GM12872 (cell line): ENCODE data around the gene DOK7.

Source experiments
- CTCF ChIP-seq: IDR thresholded peaks from 3 replicates; pipeline ENCODE4 v1.5.1; 2011; ENCODE audit warnings: low read depth, mild to moderate bottlenecking, low read length, moderate library complexity; ENCODE audit not compliant: insufficient read depth

DOK7 gene

GRCh38 chr4:3468154-3468553, 5.0 kb downstream of the DOK7 start:
- TF ChIP-seq CTCF = no peak

GRCh38 chr4:3468804-3469203, 5.7 kb downstream of the DOK7 start:
- TF ChIP-seq CTCF = no peak

- TF ChIP-seq CTCF = no peak
Observed at GRCh38 chr4:3469386-3470243, 6.5 kb downstream of the DOK7 start.

GRCh38 chr4:3470244-3471097, 7.4 kb downstream of the DOK7 start:
- TF ChIP-seq CTCF = no peak

GRCh38 chr4:3471098-3471760, 8.1 kb downstream of the DOK7 start:
- TF ChIP-seq CTCF = no peak

GRCh38 chr4:3471886-3472285, 8.8 kb downstream of the DOK7 start:
- TF ChIP-seq CTCF = no peak

GRCh38 chr4:3472411-3473141, 9.5 kb downstream of the DOK7 start:
- TF ChIP-seq CTCF = no peak
